ENCODE results near the gene EHMT2.

EHMT2 gene

DNA sequence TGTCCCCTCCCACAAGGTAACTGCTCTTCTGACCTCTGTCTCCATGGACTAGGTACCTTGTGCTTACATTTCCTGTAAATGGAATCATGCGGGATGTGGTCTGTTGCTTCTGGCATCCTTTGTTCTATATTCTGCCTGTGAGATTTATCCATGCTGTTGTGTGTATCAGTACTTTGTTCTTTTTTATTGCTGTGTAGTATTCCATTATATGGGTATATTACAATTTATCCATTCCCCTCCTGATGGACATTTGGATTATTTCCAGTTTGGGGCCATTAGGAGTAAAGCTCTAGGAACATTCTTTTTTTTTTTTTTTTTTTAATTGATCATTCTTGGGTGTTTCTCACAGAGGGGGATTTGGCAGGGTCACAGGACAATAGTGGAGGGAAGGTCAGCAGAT lies 33.5 kb upstream of the EHMT2 start:
- no peak for DNase-seq
- Histone ChIP-seq H3K4me1 (no peaks in the 10 kb centered on the region), H3K4me3 (no peak overlapping the region), H3K27ac (no peak overlapping the region), H3K9me3 (no peaks in the 10 kb centered on the region), H3K27me3 (peaks cover 0 to 5% of the 10 kb centered on the region in 2 donors), H3K36me3 (no peaks in the 10 kb centered on the region)
- TF ChIP-seq, protein P1, sequence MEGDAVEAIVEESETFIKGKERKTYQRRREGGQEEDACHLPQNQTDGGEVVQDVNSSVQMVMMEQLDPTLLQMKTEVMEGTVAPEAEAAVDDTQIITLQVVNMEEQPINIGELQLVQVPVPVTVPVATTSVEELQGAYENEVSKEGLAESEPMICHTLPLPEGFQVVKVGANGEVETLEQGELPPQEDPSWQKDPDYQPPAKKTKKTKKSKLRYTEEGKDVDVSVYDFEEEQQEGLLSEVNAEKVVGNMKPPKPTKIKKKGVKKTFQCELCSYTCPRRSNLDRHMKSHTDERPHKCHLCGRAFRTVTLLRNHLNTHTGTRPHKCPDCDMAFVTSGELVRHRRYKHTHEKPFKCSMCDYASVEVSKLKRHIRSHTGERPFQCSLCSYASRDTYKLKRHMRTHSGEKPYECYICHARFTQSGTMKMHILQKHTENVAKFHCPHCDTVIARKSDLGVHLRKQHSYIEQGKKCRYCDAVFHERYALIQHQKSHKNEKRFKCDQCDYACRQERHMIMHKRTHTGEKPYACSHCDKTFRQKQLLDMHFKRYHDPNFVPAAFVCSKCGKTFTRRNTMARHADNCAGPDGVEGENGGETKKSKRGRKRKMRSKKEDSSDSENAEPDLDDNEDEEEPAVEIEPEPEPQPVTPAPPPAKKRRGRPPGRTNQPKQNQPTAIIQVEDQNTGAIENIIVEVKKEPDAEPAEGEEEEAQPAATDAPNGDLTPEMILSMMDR (IDR thresholded peaks at IDR 0.05) = no peak
- intact Hi-C loops (cut with DNase I; ENCODE audit: low total_unique reads) = no loop called here

DNA sequence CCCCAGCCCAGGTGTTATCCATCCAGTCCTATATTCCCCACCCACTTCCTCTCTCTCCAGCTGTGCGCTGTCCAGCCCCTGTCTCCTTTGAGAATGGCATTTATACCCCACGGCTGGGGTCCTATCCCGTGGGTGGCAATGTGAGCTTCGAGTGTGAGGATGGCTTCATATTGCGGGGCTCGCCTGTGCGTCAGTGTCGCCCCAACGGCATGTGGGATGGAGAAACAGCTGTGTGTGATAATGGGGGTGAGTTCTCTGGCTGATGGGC lies 31.1 kb upstream of the EHMT2 start:
- TF ChIP-seq, protein P1 (IDR thresholded peaks at IDR 0.05) = no peak
- intact Hi-C loops (cut with DNase I; ENCODE audit: low total_unique reads) = no loop called here
- Histone ChIP-seq H3K36me3 (no peaks in the 10 kb centered on the region), H3K9me3 (no peaks in the 10 kb centered on the region), H3K4me1 (no peaks in the 10 kb centered on the region), H3K27me3 (peaks cover 0 to 5% of the 10 kb centered on the region in 2 donors), H3K4me3 (no peak overlapping the region), H3K27ac (no peak overlapping the region)
- DNase-seq = no peak

DNA sequence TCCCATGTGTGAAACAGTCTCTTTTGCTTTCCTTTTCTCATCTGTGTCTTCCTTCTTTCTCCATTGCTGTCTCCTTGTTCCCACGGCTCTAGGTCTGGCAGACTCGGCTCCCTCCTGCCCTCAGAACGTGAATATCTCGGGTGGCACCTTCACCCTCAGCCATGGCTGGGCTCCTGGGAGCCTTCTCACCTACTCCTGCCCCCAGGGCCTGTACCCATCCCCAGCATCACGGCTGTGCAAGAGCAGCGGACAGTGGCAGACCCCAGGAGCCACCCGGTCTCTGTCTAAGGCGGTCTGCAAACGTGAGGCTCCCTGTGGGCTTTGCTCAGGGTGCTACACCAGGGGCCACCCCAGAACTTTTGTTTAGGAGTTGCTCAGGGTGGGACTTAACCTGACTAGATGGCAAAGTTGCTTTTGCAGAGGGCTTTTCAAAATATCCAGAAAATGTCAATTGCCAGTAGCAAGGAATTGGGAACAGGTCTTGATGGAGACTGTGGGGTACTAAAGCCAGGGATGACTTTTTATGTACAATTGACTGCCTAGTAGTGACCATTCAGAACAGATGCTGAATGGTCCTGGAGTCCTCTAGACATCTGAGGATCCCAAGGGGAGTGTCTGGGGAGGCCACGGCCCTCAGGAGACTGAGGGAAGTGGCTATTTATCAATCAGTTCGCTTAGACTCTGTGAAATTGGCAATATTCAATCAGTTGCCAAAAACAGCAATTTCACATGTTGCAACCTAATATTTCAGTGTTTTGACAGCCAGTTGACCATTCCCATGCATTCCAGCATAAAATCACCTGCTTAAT lies 30.6 kb upstream of the EHMT2 start:
- intact Hi-C loops (cut with DNase I; ENCODE audit: low total_unique reads) = no loop called here
- no peaks in the 10 kb centered on the region for H3K9me3 ChIP-seq
- DNase-seq = no peak
- H3K4me1 ChIP-seq = no peaks in the 10 kb centered on the region
- TF ChIP-seq, protein P1 (IDR thresholded peaks at IDR 0.05) = no peak
- H3K27me3 ChIP-seq = peaks cover 0 to 5% of the 10 kb centered on the region in 2 donors
- peak overlapping the region in 1 of 2 donors; percentile 6 for H3K4me3 ChIP-seq
- no peaks in the 10 kb centered on the region for H3K36me3 ChIP-seq
- H3K27ac ChIP-seq = no peak overlapping the region

DNA sequence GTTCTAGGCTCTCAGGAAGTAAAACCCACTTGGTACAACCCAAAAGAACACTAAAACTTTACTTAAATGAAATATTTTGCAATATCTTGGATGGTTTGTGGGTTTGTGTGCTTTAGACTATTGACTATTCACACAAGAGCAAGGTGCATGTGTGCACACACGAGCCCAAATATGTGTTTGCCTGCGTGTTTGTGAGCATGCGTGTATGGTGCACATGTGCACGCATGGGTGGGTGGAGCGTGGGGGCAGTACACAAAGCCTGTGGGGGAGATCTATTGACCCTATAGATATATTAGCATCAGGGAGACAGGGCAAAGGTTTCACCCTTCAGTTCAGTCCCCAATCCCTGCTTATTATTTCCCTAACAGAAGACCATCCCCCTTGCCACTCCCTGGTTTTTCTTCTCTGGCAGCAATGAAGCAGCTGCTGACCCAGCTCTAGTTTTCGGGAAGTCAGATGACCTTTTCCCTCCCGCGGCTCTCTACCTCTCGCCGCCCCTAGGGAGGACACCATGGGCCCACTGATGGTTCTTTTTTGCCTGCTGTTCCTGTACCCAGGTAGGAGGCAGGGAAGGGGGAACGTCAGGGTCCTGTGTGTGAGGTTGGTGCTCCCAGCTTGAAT lies 29.9 kb upstream of the EHMT2 start, which contains the start of gene C2:
C2 (plus strand) TSS at position 476 of the 621 bp plus-strand sequence; CDS start at position 512, 36 bp downstream.
- H3K27me3 ChIP-seq = peaks cover 0 to 5% of the 10 kb centered on the region in 2 donors
- intact Hi-C loops (cut with DNase I; ENCODE audit: low total_unique reads) = no loop called here
- no peaks in the 10 kb centered on the region for H3K9me3 ChIP-seq
- peak within 1 kb of the TSS in 1 of 2 donors; percentile 6 for H3K4me3 ChIP-seq
- H3K4me1 ChIP-seq = no peaks in the 10 kb centered on the region
- no peaks in the 10 kb centered on the region for H3K36me3 ChIP-seq
- H3K27ac ChIP-seq = no peak within 1 kb of the TSS
- TF ChIP-seq, protein P1 (IDR thresholded peaks at IDR 0.05) = no peak
- no peak for DNase-seq

DNA sequence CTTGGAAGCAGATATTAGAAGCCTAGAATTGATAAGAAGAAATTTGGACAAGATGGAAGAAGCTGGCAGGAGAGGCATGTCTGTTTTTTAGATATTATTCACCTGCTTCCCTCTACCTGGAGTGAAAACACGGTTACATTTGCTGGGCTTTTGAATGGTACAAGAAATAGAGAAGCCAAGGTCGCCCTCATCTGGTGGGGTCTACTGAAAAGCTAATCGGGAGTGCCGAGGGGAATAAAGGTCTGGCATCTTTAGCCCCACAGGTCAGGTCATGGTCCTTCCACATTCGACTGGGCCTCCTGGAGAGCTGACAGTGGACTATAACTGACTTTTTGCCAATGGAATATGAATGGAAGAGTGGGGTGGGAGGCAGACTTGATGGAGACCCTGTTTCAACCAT lies 25.4 kb upstream of the EHMT2 start:
- TF ChIP-seq, protein P1 (IDR thresholded peaks at IDR 0.05) = no peak
- Histone ChIP-seq H3K4me1 (no peaks in the 10 kb centered on the region), H3K27ac (no peak overlapping the region), H3K36me3 (no peaks in the 10 kb centered on the region), H3K4me3 (no peak overlapping the region), H3K9me3 (no peaks in the 10 kb centered on the region), H3K27me3 (no peaks in the 10 kb centered on the region)
- intact Hi-C loops (cut with DNase I; ENCODE audit: low total_unique reads) = no loop called here
- DNase-seq = no peak
